MM.1S (cell line): Measurements from ENCODE around the gene DCDC2.
A peak's percentile ranks its signal among the peaks of the same experiment; 100 is the strongest.

ENCODE experiments used
- DNase-seq: peaks from one replicate; pipeline ENCODE4 v3.0.0-alpha.2; 2015
- H2AFZ ChIP-seq: fragments of 300-600 bp; sonication (generic); 2 replicates; pipeline ENCODE4 v1.6.0; 2016; ENCODE audit warnings: antibody characterized with exemption, low read length
- H3F3A ChIP-seq: fragments of 300-600 bp; sonication (generic); 2 replicates; pipeline ENCODE4 v1.6.1; 2016; ENCODE audit warnings: mild to moderate bottlenecking, antibody characterized with exemption, low read length, moderate library complexity, mixed read lengths; ENCODE audit not compliant: insufficient read depth
- H3K27ac ChIP-seq: fragments of 300-600 bp; sonication (generic); 2 replicates; pipeline ENCODE4 v1.5.1; 2016; ENCODE audit warnings: mild to moderate bottlenecking, low read length
- H3K27me3 ChIP-seq: fragments of 300-600 bp; sonication (generic); replicated peaks from 2 replicates; pipeline ENCODE4 v1.6.0; 2016; ENCODE audit warnings: low read length; ENCODE audit not compliant: insufficient read depth
- H3K36me3 ChIP-seq: fragments of 300-600 bp; sonication (generic); replicated peaks from 2 replicates; pipeline ENCODE4 v1.6.1; 2016; ENCODE audit warnings: mild to moderate bottlenecking, low read length, mixed read lengths; ENCODE audit not compliant: insufficient read depth
- H3K4me1 ChIP-seq: fragments of 300-600 bp; sonication (generic); 2 replicates; pipeline ENCODE4 v1.6.1; 2016; ENCODE audit warnings: low read length, mixed read lengths
- H3K4me2 ChIP-seq: fragments of 300-600 bp; sonication (generic); 2 replicates; pipeline ENCODE4 v1.6.0; 2016; ENCODE audit warnings: low read depth, low read length
- H3K4me3 ChIP-seq: fragments of 300-600 bp; sonication (generic); 2 replicates; pipeline ENCODE4 v1.5.1; 2016; ENCODE audit warnings: low read length, mixed read lengths
- H3K79me2 ChIP-seq: fragments of 300-600 bp; sonication (generic); 2 replicates; pipeline ENCODE4 v1.6.1; 2016; ENCODE audit warnings: mixed run types, low read length, mixed read lengths
- H3K9ac ChIP-seq: fragments of 300-600 bp; sonication (generic); 2 replicates; pipeline ENCODE4 v1.6.1; 2016; ENCODE audit warnings: low read length, mixed read lengths
- H3K9me2 ChIP-seq: fragments of 300-600 bp; sonication (generic); replicated peaks from 2 replicates; pipeline ENCODE4 v1.6.1; 2016; ENCODE audit warnings: mild to moderate bottlenecking, low read length, mixed read lengths; ENCODE audit not compliant: insufficient read depth
- H3K9me3 ChIP-seq: fragments of 300-600 bp; sonication (generic); replicated peaks from 2 replicates; pipeline ENCODE4 v1.6.1; 2016; ENCODE audit warnings: mild to moderate bottlenecking, low read length, mixed read lengths; ENCODE audit not compliant: insufficient read depth
- H4K20me1 ChIP-seq: fragments of 300-600 bp; sonication (generic); 2 replicates; pipeline ENCODE4 v1.6.1; 2016; ENCODE audit warnings: mild to moderate bottlenecking, low read length, moderate library complexity, mixed read lengths; ENCODE audit not compliant: insufficient read depth
- CTCF ChIP-seq: fragments of 300-600 bp; sonication (generic); IDR thresholded peaks from 2 replicates; pipeline ENCODE4 v1.5.1; 2016; ENCODE audit warnings: antibody characterized with exemption, low read length, mixed read lengths
- EZH2 ChIP-seq: fragments of 300-600 bp; sonication (generic); optimal IDR thresholded peaks from 2 replicates; pipeline ENCODE3; 2017; ENCODE audit warnings: low read depth, mild to moderate bottlenecking, antibody characterized with exemption, low read length, mixed read lengths
- EZH2phosphoT487 ChIP-seq: fragments of 300-600 bp; sonication (generic); IDR thresholded peaks from 2 replicates; pipeline ENCODE4 v1.6.1; 2018; ENCODE audit warnings: antibody characterized with exemption, low read length

Gene DCDC2

GRCh38 chr6:24131751-24132150, 226.1 kb downstream of the DCDC2 start:
- Histone ChIP-seq H3K4me1 (no peaks in the 10 kb centered on the region), H3K9ac (no peak overlapping the region), H3K4me3 (no peak overlapping the region), H3K36me3 (no peaks in the 10 kb centered on the region), H3K27me3 (no peaks in the 10 kb centered on the region), H3K79me2 (no peaks in the 10 kb centered on the region), H4K20me1 (no peaks in the 10 kb centered on the region), H2AFZ (no peak overlapping the region), H3F3A (no peaks in the 10 kb centered on the region), H3K4me2 (no peak overlapping the region), H3K27ac (no peak overlapping the region), H3K9me3 (no peaks in the 10 kb centered on the region), H3K9me2 (no peaks in the 10 kb centered on the region)
- TF ChIP-seq EZH2, result no peak
- no peak for TF ChIP-seq EZH2phosphoT487
- TF ChIP-seq CTCF, result no peak
- no peak for DNase-seq

- no peak overlapping the region for H2AFZ ChIP-seq
- no peak overlapping the region for H3K4me3 ChIP-seq
- no peak overlapping the region for H3K9ac ChIP-seq
- no peaks in the 10 kb centered on the region for H3K9me3 ChIP-seq
- no peaks in the 10 kb centered on the region for H3F3A ChIP-seq
- no peaks in the 10 kb centered on the region for H4K20me1 ChIP-seq
- H3K4me2 ChIP-seq, result no peak overlapping the region
- H3K4me1 ChIP-seq, result no peaks in the 10 kb centered on the region
- no peak for TF ChIP-seq EZH2phosphoT487
- TF ChIP-seq CTCF, result no peak
- no peak for TF ChIP-seq EZH2
- no peaks in the 10 kb centered on the region for H3K27me3 ChIP-seq
- H3K36me3 ChIP-seq, result no peaks in the 10 kb centered on the region
- no peaks in the 10 kb centered on the region for H3K9me2 ChIP-seq
- H3K27ac ChIP-seq, result no peak overlapping the region
- no peaks in the 10 kb centered on the region for H3K79me2 ChIP-seq
- DNase-seq, result no peak
Observed at GRCh38 chr6:24127316-24127715, 230.5 kb downstream of the DCDC2 start.

- Histone ChIP-seq H3K4me1 (no peaks in the 10 kb centered on the region), H3K4me3 (no peak overlapping the region; the same call in 1 of the 2 replicates), H3K9me2 (no peaks in the 10 kb centered on the region), H3K4me2 (no peak overlapping the region), H3F3A (no peaks in the 10 kb centered on the region), H3K79me2 (no peaks in the 10 kb centered on the region), H3K36me3 (no peaks in the 10 kb centered on the region), H3K9me3 (no peaks in the 10 kb centered on the region), H3K27ac (no peak overlapping the region), H2AFZ (no peak overlapping the region), H3K27me3 (no peaks in the 10 kb centered on the region), H4K20me1 (no peaks in the 10 kb centered on the region), H3K9ac (no peak overlapping the region)
- TF ChIP-seq EZH2, result no peak
- no peak for TF ChIP-seq CTCF
- no peak for TF ChIP-seq EZH2phosphoT487
- peak; percentile 71 for DNase-seq
Observed at GRCh38 chr6:24126586-24127192, 231.2 kb downstream of the DCDC2 start.
